Activated CD4-positive, alpha-beta T cell treated with anti-CD3 and anti-CD28 coated beads, Interleukin-2, amount 10 ng/mL, durations not matched to agents 24 days and 14 days (primary cell): ENCODE data around the gene ROBO2. TPM values are rescaled to one million over a fixed set of nuclear protein-coding genes. Genes with fewer than 3 reads are reported as not detected.

Experiments
- DNase-seq: peaks from one replicate; pipeline ENCODE4 v3.0.0; 2022
- H3K27ac Mint-ChIP-seq: one replicate; pipeline ENCODE4 v1.8.0; 2022; ENCODE audit warnings: mild to moderate bottlenecking, mixed read lengths
- H3K27me3 Mint-ChIP-seq: one replicate; pipeline ENCODE4 v1.8.0; 2022; ENCODE audit warnings: mixed read lengths
- H3K36me3 Mint-ChIP-seq: one replicate; pipeline ENCODE4 v1.8.0; 2022; ENCODE audit warnings: low read depth, mild to moderate bottlenecking, mixed read lengths
- H3K4me1 Mint-ChIP-seq: one replicate; pipeline ENCODE4 v1.8.0; 2021; ENCODE audit warnings: mixed read lengths
- H3K4me3 Mint-ChIP-seq: one replicate; pipeline ENCODE4 v1.8.0; 2022; ENCODE audit warnings: mild to moderate bottlenecking, moderate library complexity, mixed read lengths
- H3K9me3 Mint-ChIP-seq: one replicate; pipeline ENCODE4 v1.8.0; 2021; ENCODE audit warnings: mixed read lengths
- intact Hi-C: fragments of 100-400 bp; cut with micrococcal nuclease; formaldehyde crosslinking; loops from one replicate; pipeline ENCODE4 v1.15.1; 2023
- total RNA-seq: library from RNA; stranded (reverse); gene quantifications from 2 replicates; pipeline ENCODE4 v1.2.3, GENCODE V29; 2022

Gene ROBO2
- total RNA-seq, 1 donor from 2014 or later = not detected

GRCh38 chr3:77539014-77539413 lies 499.1 kb downstream of the ROBO2 start:
- DNase-seq = no peak
- Mint-ChIP-seq H3K27ac (no peak overlapping the region), H3K36me3 (no peaks in the 10 kb centered on the region), H3K4me1 (no peaks in the 10 kb centered on the region), H3K4me3 (no peak overlapping the region), H3K27me3 (no peaks in the 10 kb centered on the region), H3K9me3 (no peaks in the 10 kb centered on the region)
- intact Hi-C loops = no loop called here

- no peak overlapping the region for H3K4me3 Mint-ChIP-seq
- no peaks in the 10 kb centered on the region for H3K9me3 Mint-ChIP-seq
- no peaks in the 10 kb centered on the region for H3K36me3 Mint-ChIP-seq
- intact Hi-C loops = no loop called here
- H3K27me3 Mint-ChIP-seq = no peaks in the 10 kb centered on the region
- no peaks in the 10 kb centered on the region for H3K4me1 Mint-ChIP-seq
- no peak for DNase-seq
- H3K27ac Mint-ChIP-seq = no peak overlapping the region
Observed at GRCh38 chr3:77539677-77540076, 499.8 kb downstream of the ROBO2 start.

GRCh38 chr3:77541203-77541922 lies 501.5 kb downstream of the ROBO2 start:
- Mint-ChIP-seq H3K27ac (no peak overlapping the region), H3K9me3 (no peaks in the 10 kb centered on the region), H3K4me1 (no peaks in the 10 kb centered on the region), H3K27me3 (no peaks in the 10 kb centered on the region), H3K36me3 (no peaks in the 10 kb centered on the region), H3K4me3 (no peak overlapping the region)
- no peak for DNase-seq
- intact Hi-C loops = no loop called here

GRCh38 chr3:77546246-77546645 lies 506.3 kb downstream of the ROBO2 start:
- H3K4me1 Mint-ChIP-seq = no peaks in the 10 kb centered on the region
- no peaks in the 10 kb centered on the region for H3K36me3 Mint-ChIP-seq
- no peak for DNase-seq
- H3K9me3 Mint-ChIP-seq = peaks cover 4% of the 10 kb centered on the region
- no peak overlapping the region for H3K27ac Mint-ChIP-seq
- H3K4me3 Mint-ChIP-seq = no peak overlapping the region
- H3K27me3 Mint-ChIP-seq = no peaks in the 10 kb centered on the region
- intact Hi-C loops = no loop called here

- Mint-ChIP-seq H3K4me1 (no peaks in the 10 kb centered on the region), H3K4me3 (no peak overlapping the region), H3K27me3 (no peaks in the 10 kb centered on the region), H3K9me3 (peaks cover 4% of the 10 kb centered on the region), H3K36me3 (no peaks in the 10 kb centered on the region), H3K27ac (no peak overlapping the region)
- intact Hi-C loops = no loop called here
- DNase-seq = no peak
Observed at GRCh38 chr3:77549034-77549433, 509.1 kb downstream of the ROBO2 start.

- Mint-ChIP-seq H3K9me3 (peaks cover 7% of the 10 kb centered on the region), H3K27ac (no peak overlapping the region), H3K27me3 (no peaks in the 10 kb centered on the region), H3K4me3 (no peak overlapping the region), H3K36me3 (no peaks in the 10 kb centered on the region), H3K4me1 (no peaks in the 10 kb centered on the region)
- intact Hi-C loops = no loop called here
- DNase-seq = no peak
Observed at GRCh38 chr3:77553240-77553639, 513.3 kb downstream of the ROBO2 start.

GRCh38 chr3:77562089-77562488 lies 522.2 kb downstream of the ROBO2 start:
- Mint-ChIP-seq H3K27ac (no peak overlapping the region), H3K27me3 (no peaks in the 10 kb centered on the region), H3K36me3 (no peaks in the 10 kb centered on the region), H3K9me3 (no peaks in the 10 kb centered on the region), H3K4me3 (no peak overlapping the region), H3K4me1 (no peaks in the 10 kb centered on the region)
- intact Hi-C loops = no loop called here
- DNase-seq = no peak

GRCh38 chr3:77563012-77563411 lies 523.1 kb downstream of the ROBO2 start:
- Mint-ChIP-seq H3K27me3 (no peaks in the 10 kb centered on the region), H3K4me1 (no peaks in the 10 kb centered on the region), H3K4me3 (no peak overlapping the region), H3K27ac (no peak overlapping the region), H3K9me3 (no peaks in the 10 kb centered on the region), H3K36me3 (no peaks in the 10 kb centered on the region)
- DNase-seq = no peak
- intact Hi-C loops = no loop called here

GRCh38 chr3:77566055-77566454 lies 526.2 kb downstream of the ROBO2 start:
- DNase-seq = no peak
- Mint-ChIP-seq H3K36me3 (no peaks in the 10 kb centered on the region), H3K27me3 (no peaks in the 10 kb centered on the region), H3K4me3 (no peak overlapping the region), H3K9me3 (no peaks in the 10 kb centered on the region), H3K27ac (no peak overlapping the region), H3K4me1 (no peaks in the 10 kb centered on the region)
- intact Hi-C loops = no loop called here

- H3K36me3 Mint-ChIP-seq = no peaks in the 10 kb centered on the region
- intact Hi-C loops = no loop called here
- no peaks in the 10 kb centered on the region for H3K9me3 Mint-ChIP-seq
Observed at GRCh38 chr3:77571971-77572715, 532.2 kb downstream of the ROBO2 start.

GRCh38 chr3:77577264-77577663 lies 537.4 kb downstream of the ROBO2 start:
- no peaks in the 10 kb centered on the region for H3K9me3 Mint-ChIP-seq
- no peak overlapping the region for H3K4me3 Mint-ChIP-seq
- intact Hi-C loops = no loop called here
- DNase-seq = no peak
- no peak overlapping the region for H3K27ac Mint-ChIP-seq
- H3K27me3 Mint-ChIP-seq = no peaks in the 10 kb centered on the region
- H3K36me3 Mint-ChIP-seq = no peaks in the 10 kb centered on the region
- H3K4me1 Mint-ChIP-seq = no peaks in the 10 kb centered on the region

More at GRCh38 chr3:77571971-77572715, 532.2 kb downstream of the ROBO2 start:
- no peak for DNase-seq
- Mint-ChIP-seq H3K4me3 (no peak overlapping the region), H3K27ac (no peak overlapping the region), H3K4me1 (no peaks in the 10 kb centered on the region), H3K27me3 (no peaks in the 10 kb centered on the region)

GRCh38 chr3:77586216-77586615 lies 546.3 kb downstream of the ROBO2 start:
- intact Hi-C loops = no loop called here
- H3K4me3 Mint-ChIP-seq = no peak overlapping the region
- no peak for DNase-seq
- H3K27me3 Mint-ChIP-seq = no peaks in the 10 kb centered on the region
- H3K27ac Mint-ChIP-seq = no peak overlapping the region
- no peaks in the 10 kb centered on the region for H3K36me3 Mint-ChIP-seq
- no peaks in the 10 kb centered on the region for H3K9me3 Mint-ChIP-seq
- H3K4me1 Mint-ChIP-seq = no peaks in the 10 kb centered on the region

- Mint-ChIP-seq H3K4me1 (no peaks in the 10 kb centered on the region), H3K27ac (no peak overlapping the region), H3K36me3 (no peaks in the 10 kb centered on the region), H3K4me3 (no peak overlapping the region), H3K9me3 (no peaks in the 10 kb centered on the region), H3K27me3 (no peaks in the 10 kb centered on the region)
- intact Hi-C loops = no loop called here
- DNase-seq = no peak
Observed at GRCh38 chr3:77588863-77589262, 549.0 kb downstream of the ROBO2 start.

- no peaks in the 10 kb centered on the region for H3K36me3 Mint-ChIP-seq
- H3K27me3 Mint-ChIP-seq = no peaks in the 10 kb centered on the region
- no peak for DNase-seq
- H3K9me3 Mint-ChIP-seq = no peaks in the 10 kb centered on the region
- H3K4me1 Mint-ChIP-seq = no peaks in the 10 kb centered on the region
- H3K27ac Mint-ChIP-seq = no peak overlapping the region
- no peak overlapping the region for H3K4me3 Mint-ChIP-seq
- intact Hi-C loops = no loop called here
Observed at GRCh38 chr3:77590191-77590590, 550.3 kb downstream of the ROBO2 start.
